ENCODE measurements around the gene PKM.
"Not testable (repeated sequence)": the region's sequence is repeated elsewhere in the genome, so short reads cannot be mapped to it uniquely, and the experiment has no call there.

The PKM gene

DNA sequence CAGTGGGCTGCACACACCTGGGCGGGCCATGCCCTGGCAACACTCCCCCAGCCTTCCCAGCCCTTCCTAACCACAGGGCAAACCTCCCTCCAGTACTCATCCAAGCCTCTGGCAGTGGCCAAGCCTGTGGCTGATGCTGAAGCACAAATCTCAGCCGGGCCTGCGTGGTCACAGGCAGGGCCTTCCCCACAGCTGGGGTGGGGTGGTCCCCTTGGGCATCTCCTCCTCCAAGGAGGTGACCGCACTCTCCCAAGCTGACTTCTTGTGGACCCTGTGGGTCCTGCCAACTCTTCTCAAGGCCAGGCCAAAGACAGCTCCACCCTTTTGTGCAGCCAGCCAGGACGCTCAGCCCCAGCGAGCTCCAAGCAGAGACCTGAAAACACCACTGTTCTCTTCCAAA is 54.8 kb downstream of the PKM start:
- DNase-seq (ENCODE audit: low read depth in 2 of 2): no peak

DNA sequence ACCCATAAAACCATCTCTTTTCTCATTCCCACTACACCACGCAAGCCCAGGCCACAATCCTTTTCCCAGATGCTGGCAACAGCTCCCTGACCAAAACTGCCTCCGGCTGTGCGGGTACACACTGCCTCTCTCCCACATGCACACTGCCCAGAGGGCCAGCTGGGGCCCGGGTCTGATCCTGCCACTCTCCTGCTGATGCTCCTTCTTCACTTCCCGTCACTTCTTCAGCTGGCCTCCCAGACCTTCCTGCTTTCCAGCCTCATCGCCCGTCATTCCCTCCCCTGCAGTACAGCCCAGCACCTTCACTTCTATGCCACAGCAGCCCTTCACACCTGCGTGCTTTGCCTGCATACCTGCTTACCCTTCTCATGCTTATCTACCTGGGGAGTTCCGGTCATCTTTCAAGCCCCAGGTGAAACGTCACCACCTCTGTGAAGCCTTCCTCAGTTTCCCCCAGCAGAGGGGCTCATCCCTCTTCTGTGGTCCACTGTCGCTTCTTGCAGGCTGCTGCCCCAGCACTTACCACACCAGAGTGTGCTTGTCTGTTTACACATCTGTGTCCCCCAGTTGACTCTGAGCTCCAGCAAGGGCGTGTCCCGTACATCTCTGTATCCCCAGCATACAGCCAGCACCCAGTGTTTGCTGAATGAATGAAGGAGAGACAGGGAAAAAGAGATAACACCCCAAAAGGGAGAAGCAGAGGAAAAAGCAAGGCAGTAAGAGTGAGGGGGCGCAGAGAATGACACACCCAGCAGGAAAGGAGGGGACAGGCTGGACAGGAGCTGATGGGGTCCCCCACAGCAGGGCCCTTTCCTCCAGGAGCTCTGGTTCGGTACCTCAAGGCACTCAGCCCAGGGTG is 55.6 kb downstream of the PKM start:
- no peak for DNase-seq (ENCODE audit: low read depth in 2 of 2)

- no peak for DNase-seq (ENCODE audit: low read depth in 2 of 2)
Measured at GRCh38 chr15:72174551-72175165, 56.3 kb downstream of the PKM start.

GRCh38 chr15:72173864-72174550 is 57.0 kb downstream of the PKM start:
- DNase-seq (ENCODE audit: low read depth in 2 of 2): no peak

- DNase-seq (ENCODE audit: low read depth in 2 of 2): no peak
Measured at GRCh38 chr15:72173401-72173800, 57.6 kb downstream of the PKM start.

DNA sequence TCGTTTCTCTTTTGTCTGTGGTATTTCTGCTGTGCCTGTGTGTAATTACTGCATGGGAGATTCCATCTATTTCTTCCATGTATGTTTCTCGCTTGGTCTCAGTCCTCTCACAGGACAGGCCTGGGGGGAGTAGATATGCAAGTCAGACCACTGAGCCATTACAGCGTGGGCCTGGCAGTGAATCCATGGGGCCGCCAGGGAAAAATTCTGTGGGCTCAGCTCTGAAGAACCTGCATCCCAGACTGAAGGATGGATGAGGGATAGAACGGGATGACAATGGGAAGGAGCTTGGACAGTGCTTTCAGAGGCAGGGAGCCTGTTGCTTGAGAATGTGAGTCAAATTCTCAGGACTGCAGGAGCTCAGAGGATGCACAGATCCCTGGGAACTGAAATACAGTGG is 58.2 kb downstream of the PKM start:
- no peak for DNase-seq (ENCODE audit: low read depth in 2 of 2)

DNA sequence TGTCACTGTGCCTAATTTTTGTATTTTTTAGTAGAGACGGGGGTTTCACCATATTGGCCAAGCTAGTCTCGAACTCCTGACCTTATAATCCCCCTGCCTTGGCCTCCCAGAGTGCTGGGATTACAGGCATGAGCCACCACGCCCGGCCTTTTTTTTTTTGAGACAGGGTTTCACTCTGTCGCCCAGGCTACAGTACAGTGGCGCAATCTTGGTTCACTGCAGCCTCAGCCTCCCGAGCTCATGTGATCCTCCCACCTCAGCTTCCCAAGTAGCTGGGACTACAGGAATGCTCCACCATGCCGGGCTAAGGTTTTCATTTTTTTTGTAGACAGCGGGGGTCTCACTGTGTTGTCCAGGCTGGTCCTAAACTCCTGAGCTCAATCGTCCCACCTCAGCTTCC is 59.0 kb downstream of the PKM start:
- DNase-seq (ENCODE audit: low read depth in 2 of 2): not testable (repeated sequence)

DNA sequence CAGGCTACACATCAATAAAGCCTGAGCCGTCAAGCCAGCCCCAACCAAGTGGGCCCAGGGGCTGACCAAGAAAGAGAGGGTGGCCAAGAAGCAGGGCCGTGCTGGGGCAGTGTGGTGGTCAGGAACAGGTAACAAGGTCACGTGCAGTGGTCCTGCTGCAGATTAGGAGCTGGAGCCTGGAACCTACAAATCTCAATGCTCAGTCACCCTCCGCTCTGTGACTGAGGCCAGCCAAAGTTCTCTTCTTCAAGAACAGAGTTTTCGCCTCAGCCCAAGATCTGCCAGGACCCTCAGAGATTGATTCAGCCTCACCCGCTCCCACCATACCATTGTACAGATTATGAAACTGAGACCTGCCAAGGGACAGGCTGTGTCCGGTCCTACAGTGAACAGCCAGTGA is 60.3 kb downstream of the PKM start:
- DNase-seq (ENCODE audit: low read depth in 2 of 2): no peak

- no peak for DNase-seq (ENCODE audit: low read depth in 2 of 2)
Measured at GRCh38 chr15:72169921-72170611, 60.9 kb downstream of the PKM start.

- DNase-seq (ENCODE audit: low read depth in 2 of 2): no peak
Measured at GRCh38 chr15:72169236-72169920, 61.6 kb downstream of the PKM start.

- DNase-seq (ENCODE audit: low read depth in 2 of 2): no peak
Measured at GRCh38 chr15:72168808-72169190, 62.2 kb downstream of the PKM start.

GRCh38 chr15:72168131-72168807 is 62.7 kb downstream of the PKM start:
- no peak for DNase-seq (ENCODE audit: low read depth in 2 of 2)

DNA sequence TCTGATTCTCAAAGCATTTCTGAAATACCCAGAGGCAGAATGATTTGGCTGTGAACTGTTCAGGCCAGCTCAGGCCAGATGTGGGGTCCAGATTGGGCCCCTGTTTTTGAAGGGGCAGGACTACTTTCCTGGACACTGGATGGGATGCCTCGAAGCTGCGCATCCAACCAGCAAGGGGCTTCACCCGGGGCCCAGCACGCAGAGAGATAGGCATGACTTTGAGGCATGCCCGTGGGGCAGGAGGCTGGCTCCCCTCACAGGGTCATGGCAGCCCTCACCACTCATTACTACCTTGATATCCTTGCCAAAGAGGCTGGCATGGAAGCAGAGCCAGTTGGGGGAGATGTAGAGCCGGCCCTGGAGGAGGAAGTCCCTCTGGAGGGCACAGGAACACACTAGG is 63.5 kb downstream of the PKM start:
- DNase-seq (ENCODE audit: low read depth in 2 of 2): no peak

GRCh38 chr15:72166716-72167417 is 64.1 kb downstream of the PKM start:
- no peak for DNase-seq (ENCODE audit: low read depth in 2 of 2)

GRCh38 chr15:72163719-72164118 is 67.3 kb downstream of the PKM start:
- no peak for DNase-seq (ENCODE audit: low read depth in 2 of 2)

DNA sequence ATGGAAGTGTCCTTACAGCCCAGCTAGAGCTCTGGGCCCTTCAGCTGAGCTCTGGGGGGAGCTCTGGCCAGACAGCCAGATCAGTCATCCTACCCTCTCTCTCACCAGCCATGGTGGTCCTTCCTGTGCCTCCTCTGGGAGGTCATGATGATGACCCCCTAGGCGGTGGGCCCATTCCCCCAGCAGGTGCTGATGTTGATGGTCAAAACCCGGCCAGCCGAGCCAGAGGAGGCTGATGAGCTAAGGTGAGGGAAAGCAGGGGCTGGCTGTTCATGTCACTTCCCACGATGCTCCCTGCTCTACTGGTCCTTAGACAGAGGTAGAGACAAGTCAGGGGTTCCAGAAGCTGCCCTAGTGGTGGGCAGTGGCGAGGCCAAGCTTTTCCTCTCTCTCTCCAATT is 68.4 kb downstream of the PKM start:
- no peak for DNase-seq (ENCODE audit: low read depth in 2 of 2)

DNA sequence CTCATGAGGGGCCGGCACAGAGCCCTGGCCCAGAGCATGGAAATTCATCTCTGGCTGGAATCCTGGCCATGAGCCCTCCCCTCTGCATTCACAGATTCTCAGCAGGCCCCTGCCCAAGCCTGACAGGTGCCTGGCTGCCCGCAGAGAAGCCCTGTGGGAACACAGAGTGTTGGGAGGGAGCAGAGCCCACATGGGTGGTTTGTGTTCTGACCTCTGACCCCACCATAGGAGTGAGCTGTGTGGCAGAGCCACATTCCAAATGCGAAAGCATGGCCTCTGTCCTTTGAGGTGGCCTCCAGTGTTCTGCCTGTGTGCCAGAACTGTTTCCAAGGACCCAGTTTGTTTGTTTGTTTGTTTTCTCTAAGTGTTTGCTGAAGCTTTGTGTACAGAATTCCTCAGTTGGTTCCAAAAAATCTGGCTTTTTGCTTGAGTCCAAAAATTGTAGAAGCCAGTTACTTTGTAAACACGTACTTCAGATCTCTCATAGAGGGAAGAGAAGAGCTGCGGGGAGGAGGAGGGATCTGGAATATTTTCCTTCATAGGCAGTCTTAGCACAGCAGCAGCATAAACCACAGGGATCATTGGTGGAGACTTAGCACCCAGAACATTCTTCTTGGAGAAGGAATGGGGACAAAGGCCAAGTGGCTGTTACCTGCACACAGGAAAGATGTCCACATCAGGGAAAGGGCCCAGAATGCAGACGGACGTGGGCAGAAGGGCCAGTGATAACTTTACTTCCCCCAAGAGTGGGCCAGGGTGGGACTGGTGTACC is 69.4 kb downstream of the PKM start:
- no peak for DNase-seq (ENCODE audit: low read depth in 2 of 2)

DNA sequence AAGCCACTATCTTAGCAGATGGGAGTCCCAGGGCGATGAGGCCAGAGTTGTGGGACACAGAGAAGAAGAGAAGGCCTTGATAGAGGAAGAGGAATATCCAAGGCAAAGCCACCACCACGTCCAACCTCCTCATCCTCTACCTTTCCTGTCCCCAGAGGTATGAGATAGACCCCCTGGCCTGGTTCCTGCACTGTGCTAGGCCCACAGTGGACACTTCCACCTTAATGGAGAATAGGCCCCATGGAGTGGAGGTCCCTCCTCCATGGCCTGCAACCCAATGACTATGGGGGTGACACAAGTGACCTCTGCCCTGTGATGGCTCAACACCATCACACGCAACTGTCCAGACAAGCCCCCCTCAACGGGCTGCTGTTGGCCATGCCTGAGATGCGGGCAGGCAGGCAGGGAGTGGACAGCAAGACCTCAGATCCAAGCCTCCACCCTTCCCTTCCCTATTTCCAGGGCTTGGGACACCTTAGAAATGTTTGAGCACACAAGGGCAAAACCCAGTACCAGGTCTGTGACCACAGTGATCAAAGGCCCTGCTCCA is 70.2 kb downstream of the PKM start:
- no peak for DNase-seq (ENCODE audit: low read depth in 2 of 2)

DNA sequence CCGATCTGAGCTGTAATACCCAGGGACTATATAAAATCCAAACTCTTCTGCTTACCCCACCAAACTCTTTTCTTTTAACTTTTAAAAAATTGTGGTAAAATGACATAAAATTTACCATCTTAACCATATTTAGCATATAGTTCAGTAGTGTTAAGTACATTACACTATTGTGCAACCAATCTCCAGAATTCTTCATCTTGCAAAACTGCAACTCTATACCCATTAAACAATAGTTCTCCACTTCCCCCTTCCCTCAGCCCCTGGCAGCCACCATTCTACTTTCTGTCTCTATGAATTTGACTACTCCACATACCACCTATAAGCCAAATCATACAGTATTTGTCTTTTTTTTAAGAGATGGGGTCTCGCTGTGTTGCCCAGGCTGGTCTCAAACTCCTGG is 74.1 kb downstream of the PKM start:
- DNase-seq (ENCODE audit: low read depth in 2 of 2): no peak

Measured in stimulated activated CD4-positive, alpha-beta T cell treated with anti-CD3 and anti-CD28 coated beads, Interleukin-1b, Interleukin-23, amount 100 ng/mL, for 1 hour (primary cell).